HG02852 (cell line): ENCODE measurements around the gene ELMOD1.

Source experiments
- ATAC-seq: cut with Tn5 transposase; IDR thresholded peaks from one replicate; pipeline ENCODE4 v1.9.1; 2021; ENCODE audit warnings: mild to moderate bottlenecking, moderate library complexity; ENCODE audit not compliant: unreplicated experiment

The ELMOD1 gene

DNA sequence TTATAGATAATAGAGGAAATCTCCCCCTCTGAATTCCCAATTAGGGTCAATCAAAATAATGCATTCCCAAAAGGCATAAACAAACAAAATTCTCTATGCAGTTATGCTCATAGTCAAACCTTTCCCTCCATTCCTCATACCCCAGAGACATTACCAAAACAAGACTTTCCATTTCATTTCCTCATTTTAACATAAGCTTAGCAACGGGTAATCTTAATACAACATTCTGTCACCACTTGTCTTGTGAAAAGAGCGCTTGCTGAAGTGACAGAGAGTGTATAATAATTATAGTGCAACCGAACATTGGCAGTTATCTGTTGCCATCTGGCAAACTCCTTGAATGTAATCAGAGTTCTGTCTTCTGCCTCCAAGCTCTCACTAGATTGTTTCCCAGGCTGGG is 122.1 kb downstream of the ELMOD1 start:
- ATAC-seq, result no peak
